GM12878 (cell line): ENCODE measurements around the gene SCN7A.

Source experiments
- CTCF ChIP-seq, 3 experiments: IDR thresholded peaks in 2 of 3; conservative IDR thresholded peaks in 1 of 3; 2 replicates each; pipeline ENCODE4 v1.5.1; 2011; ENCODE audit warnings: low read depth in 3 of 3, low read length in 3 of 3, mild to moderate bottlenecking in 3 of 3, control low read depth in 2 of 3, moderate library complexity in 2 of 3, inconsistent platforms in 1 of 3, mixed read lengths in 1 of 3; ENCODE audit not compliant: control insufficient read depth in 2 of 3, insufficient read depth in 1 of 3; ENCODE audit errors: extremely low read depth in 1 of 3
- ELK1 ChIP-seq: IDR thresholded peaks from 2 replicates; pipeline ENCODE4 v1.6.1; 2012; ENCODE audit warnings: low read depth, low read length, improper control_type of control experiment
- GABPA ChIP-seq: IDR thresholded peaks from 2 replicates; pipeline ENCODE4 v1.6.1; 2014; ENCODE audit warnings: antibody characterized with exemption, low read depth, mild to moderate bottlenecking, inconsistent platforms
- MXI1 ChIP-seq: fragments of 150-350 bp; IDR thresholded peaks from 2 replicates; pipeline ENCODE4 v1.6.1; 2011; ENCODE audit warnings: low read depth, mild to moderate bottlenecking, inconsistent platforms, low read length, improper control_type of control experiment
- NFXL1 ChIP-seq: fragments of 450-650 bp; IDR thresholded peaks from 2 replicates; pipeline ENCODE4 v1.6.1; 2017; ENCODE audit warnings: antibody characterized with exemption, mild to moderate bottlenecking, borderline replicate concordance
- PAX5 ChIP-seq: IDR thresholded peaks from 2 replicates; pipeline ENCODE4 v1.6.1; 2011; ENCODE audit warnings: low read depth, low read length, borderline replicate concordance
- POLR2AphosphoS5 ChIP-seq: IDR thresholded peaks from 2 replicates; pipeline ENCODE4 v1.6.1; 2011; ENCODE audit warnings: mild to moderate bottlenecking, low read length, inconsistent platforms
- SIN3A ChIP-seq: IDR thresholded peaks from 2 replicates; pipeline ENCODE4 v1.6.1; 2012; ENCODE audit warnings: low read depth, low read length, improper control_type of control experiment

GRCh38 chr2:166372046-166372445 is 122.0 kb downstream of the SCN7A start:
- TF ChIP-seq NFXL1 (no peak), ELK1 (no peak), CTCF (IDR thresholded peaks at IDR 0.05 in 2 of 3, conservative IDR thresholded peaks at IDR 0.05 in 1 of 3; ENCODE audit: control insufficient read depth in 2 of 3, extremely low read depth in 1 of 3, insufficient read depth in 1 of 3, low read depth in 3 of 3, low read length in 3 of 3) (no peak), PAX5 (no peak), GABPA (no peak), SIN3A (no peak), POLR2AphosphoS5 (no peak), MXI1 (no peak)
